ENCODE measurements around the gene SDF4.
A peak's percentile ranks its signal among the peaks of the same experiment; 100 is the strongest.

SDF4 gene, protein sequence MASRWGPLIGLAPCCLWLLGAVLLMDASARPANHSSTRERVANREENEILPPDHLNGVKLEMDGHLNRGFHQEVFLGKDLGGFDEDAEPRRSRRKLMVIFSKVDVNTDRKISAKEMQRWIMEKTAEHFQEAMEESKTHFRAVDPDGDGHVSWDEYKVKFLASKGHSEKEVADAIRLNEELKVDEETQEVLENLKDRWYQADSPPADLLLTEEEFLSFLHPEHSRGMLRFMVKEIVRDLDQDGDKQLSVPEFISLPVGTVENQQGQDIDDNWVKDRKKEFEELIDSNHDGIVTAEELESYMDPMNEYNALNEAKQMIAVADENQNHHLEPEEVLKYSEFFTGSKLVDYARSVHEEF

DNA sequence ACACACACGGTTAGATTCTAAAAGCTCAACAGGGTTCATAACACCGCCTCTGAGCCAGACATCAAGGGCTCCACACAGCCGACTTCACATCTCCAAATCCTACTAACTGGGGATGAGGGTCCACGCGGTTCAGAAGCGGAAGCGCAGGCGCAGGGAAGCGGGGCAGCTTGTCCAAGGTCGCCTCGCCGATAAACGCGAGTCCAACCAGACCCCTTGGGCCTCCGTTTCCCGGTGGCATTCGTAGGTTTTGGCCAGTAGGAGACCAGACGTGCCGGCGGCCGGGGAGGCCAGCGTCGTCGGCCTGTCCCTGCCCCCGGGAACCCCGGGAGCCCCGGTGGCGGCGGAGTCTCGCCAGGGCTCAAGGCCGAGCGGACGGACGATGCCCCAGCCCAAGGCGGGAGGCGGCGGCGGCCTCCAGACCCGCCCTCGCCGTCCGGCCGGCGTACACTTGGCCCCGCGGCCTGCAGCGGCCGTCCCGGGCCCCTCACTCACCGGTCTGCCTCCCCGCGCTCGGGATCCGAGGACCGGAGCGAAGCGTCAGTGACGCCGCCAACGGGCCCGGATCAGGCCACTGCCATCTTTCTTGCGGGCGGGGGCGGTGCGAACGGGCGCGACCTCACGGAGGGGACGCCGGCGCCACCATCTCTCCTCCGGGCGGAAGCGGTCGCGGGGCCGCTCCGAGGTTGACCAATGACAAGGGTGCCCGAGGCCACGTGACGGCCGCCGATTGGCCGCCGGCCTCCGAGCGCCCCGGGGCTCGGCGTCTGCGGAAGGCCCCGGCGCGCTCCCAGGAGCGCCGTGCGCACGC, at the start of gene SDF4:
TSS of gene SDF4 (minus strand) at position 602 of the 808 bp plus-strand sequence. CDS start 3,229 bp downstream, outside the sequence.
- DNase-seq (ENCODE audit: insufficient read length, low spot score): peak; percentile 100
- peak; percentile 89 for FAIRE-seq

DNA sequence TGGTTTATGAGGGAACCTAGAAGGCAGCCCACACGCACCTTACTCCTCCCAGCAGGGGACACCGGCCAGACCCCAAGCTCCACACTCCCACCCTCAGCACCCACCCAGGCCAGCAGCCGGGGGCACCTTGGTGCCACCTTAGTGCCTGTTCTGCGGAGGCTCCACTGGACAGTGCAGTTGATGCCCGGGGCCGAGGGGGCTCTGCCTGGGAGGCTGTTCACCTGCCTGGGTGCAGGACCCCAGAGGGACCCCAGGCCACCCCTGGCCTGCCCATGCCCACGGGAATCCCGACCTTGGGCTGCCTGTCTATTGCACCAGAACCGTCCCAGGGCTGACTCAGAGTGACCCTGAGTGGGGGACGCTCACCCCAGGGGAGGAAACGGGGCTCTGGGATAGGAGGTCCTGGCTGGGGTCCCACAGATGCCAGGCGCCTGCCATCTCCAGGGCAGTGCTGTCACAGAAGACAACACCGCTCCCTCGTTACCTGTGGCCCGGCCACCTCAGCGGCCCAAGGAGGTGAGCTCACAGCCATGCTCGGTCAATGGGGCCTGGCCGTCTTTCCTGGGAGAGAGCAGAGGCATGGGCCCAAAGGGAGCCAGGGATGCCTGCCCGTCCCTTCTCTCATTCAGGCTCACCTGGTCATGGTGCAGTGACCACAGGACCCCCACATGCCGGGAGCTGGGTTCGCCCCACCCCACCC, 49.1 kb upstream of the SDF4 start:
- no peak for FAIRE-seq
- DNase-seq (ENCODE audit: insufficient read length, low spot score): no peak

DNA sequence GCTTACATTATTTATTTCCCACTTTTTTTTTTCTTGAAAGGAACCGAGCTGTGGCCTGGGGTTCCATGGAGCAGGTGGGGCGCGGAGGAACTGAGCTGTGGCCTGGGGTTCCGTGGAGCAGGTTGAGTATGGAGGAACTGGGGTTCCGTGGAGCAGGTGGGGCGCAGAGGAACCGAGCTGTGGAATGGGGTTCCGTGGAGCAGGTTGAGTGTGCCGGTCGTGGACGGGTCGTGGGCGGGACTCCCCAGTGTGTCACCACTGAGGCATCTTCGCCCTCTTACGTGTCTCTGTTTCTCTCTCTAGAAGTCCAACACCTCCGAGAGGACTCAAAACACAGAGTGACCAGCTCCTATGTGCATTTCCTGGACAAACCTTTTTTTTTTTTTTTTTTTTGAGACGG, 47.2 kb upstream of the SDF4 start:
- DNase-seq (ENCODE audit: insufficient read length, low spot score) (no peak), FAIRE-seq (no peak)

DNA sequence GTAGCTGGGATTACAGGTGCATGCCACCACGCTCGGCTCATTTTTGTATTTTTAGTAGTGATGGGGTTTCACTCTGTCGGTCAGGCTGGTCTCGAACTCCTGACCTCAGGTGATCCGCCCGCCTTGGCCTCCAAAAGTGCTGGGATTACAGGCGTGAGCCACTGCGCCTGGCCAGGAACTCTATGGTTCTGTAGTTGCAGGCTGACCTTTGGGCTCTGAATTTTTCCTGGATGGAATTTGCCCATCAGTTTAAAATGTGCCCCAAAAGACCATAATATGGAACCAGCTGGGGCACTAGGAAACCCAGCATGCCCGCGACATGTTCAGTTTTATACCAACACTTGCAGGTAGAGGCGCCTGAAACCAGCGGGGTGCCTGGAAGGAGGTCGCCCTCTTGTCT, 46.8 kb upstream of the SDF4 start:
- no peak for FAIRE-seq
- DNase-seq (ENCODE audit: insufficient read length, low spot score): no peak

DNA sequence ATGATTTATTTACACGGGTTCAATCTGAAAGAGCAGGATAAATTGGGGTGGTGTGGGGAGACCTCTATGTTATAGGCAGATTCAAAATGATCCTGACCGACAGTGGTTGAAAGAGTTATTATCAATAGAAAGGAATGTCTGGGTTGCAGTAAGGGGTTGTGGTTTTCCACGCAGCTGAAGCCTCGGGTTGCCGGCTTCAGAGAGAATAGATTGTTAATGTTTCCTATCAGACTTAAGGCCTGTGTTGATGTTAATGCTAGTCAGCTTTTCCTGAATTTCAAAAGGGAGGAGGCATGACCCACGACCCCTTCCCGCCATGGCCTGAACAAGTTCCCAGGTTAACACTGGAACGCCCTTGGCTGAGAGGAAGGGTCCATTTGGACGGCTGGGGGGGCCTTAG, 44.0 kb upstream of the SDF4 start:
- FAIRE-seq (no peak), DNase-seq (ENCODE audit: insufficient read length, low spot score) (no peak)

DNA sequence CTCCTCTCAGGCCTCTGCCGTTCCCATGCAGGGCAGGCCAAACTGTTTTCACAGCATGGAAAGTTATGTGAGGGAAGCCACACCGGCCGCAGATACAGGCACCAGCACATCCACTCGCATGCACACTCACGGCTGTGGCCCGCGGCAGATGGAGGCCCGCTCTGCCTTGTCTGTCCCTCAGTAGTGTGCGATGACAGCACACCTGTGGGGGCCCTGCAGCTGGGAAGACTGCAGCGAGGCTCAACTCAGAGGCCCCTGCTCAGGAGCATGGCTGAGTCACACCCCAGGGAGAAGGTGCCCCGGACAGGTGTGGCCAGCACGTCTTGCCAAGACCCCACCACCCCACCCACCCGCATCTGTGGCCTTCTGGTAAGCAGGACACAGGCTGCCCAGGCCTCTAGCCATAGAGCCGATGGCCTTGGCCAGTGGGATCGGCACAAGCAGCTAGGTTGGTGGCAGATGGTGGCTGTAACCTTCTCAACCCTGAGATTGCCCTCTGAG, 43.2 kb upstream of the SDF4 start:
- FAIRE-seq (no peak), DNase-seq (ENCODE audit: insufficient read length, low spot score) (no peak)

DNA sequence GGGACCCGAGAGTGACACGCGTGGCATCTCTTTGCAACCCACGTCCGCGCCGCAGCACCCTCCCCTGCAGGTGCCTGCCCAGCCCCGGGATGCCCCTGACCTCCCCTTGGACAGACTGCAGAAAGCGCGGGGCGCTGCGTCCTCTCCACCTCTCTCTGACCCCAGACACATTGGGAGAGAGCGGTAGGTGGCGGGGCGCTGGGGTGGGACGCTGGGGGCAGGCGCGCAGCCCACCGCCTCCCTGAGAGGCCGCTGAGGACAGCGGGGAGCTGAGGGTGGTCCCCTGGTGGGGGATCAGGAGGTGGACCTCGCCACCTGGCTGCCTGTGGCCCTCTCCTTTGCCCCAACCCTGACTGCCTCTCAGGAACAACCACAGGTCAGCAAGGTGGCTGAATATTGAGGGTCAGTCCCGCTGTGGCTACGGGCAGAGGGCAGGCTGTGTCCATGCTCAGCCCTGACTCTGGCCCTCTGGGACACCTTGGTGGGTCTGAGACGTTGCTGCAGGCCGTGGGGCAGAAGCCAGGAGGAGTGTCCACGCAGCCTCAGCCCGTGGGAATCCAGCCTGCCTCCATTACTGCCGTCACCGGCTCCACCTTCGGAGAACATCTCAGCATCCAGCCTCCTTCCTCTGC, 42.6 kb upstream of the SDF4 start:
- DNase-seq (ENCODE audit: insufficient read length, low spot score): no peak
- no peak for FAIRE-seq

DNA sequence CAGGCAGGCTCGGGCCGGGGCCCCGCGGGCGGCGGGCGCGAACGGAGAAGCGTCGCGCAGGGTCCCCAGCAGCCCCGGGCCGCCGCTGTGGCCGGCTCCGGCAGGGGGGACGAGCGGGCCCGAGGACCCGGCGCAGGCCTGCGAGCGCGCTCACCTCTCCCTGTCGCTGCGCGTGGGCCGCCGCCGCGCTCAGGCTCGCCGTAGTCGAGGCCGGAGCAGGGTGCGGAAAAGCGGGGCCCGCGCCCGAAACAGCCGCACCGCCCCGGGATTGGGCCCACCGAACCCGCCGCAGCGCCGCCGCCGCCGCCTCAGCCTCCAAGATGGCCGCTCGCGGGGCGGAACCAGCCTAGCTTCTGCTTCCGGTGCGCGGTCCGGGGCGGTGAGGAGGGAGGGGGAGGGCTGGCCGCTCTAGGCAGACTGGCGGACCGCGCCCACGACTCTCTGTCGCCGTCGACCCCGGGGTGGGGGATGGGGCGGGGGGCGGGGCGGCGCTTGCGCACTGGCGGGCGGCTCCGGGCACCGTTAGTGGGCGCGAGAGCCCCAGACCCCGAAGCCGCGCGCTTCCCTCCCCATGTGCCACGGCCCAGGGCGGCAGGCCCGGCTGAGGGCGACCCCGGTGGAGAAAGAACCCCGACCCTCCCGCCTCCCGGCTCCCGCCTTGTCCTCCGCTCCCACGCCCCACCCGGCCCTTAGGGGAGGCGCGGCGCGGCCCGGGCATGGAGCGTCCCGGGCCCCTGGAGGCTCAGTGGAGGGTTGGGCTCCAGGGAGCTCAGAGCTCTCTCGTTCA, 41.9 kb upstream of the SDF4 start, which contains the start of gene UBE2J2:
TSS of gene UBE2J2 (minus strand) at position 343 of the 787 bp plus-strand sequence. CDS start 5,862 bp downstream, outside the sequence.
- FAIRE-seq (peak; percentile 72), DNase-seq (ENCODE audit: insufficient read length, low spot score) (peak; percentile 99)

DNA sequence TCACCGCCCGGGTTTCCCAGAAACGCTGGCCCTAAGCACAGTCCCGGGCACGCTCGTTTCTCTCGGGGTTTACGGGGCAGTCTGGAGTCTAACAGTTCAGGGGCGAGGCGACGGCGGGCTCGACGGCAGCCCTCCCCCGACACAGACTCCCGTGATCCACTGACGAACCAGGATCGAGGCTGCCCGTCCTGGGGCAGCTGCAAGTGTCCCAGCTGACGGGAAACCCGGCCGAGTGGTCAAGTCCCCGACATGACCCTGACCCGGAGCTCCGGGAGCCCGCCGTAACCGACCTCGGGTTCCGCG, 41.4 kb upstream of the SDF4 start:
- FAIRE-seq (no peak), DNase-seq (ENCODE audit: insufficient read length, low spot score) (no peak)

DNA sequence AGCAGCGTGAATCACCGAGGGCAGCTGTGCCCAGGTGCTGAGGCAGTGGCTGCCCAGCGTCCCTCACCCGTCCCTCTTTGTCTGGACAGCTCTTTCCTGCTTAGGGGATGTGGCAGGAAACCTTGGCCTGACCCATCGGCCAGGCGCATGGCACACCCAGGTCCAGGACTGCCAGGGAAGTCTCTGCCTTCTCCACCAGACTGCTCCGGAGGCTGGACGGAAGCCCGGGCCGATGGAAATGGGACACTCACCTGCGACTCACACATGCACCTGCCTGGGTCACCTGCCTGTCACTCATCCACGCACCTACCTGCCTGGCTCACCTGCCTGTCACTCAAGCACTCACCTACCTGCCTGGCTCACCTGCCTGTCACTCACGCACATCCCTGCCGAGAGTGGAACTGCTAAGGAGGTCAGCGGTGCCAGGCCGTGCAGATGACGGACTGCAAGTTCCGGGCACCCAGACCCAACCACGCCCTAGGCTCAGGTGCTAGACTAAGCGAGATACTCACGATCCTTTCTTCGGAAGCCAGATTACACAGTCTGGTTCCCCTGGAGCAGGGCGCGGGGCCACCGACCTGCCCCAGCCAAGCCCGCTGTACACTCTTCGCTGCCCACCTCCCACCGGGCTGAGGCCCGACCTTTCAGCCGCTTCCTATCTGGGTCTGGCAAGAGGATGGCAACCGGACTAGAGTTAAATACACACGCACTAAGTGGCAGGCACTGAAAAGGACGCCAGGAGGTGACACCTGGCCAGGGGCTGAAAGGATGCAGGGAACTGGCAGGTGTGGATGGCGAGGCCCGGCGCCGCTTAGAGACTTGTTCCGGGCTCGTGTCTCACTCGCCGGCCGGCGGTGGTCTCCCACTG, 40.8 kb upstream of the SDF4 start:
- DNase-seq (ENCODE audit: insufficient read length, low spot score) (no peak), FAIRE-seq (no peak)

DNA sequence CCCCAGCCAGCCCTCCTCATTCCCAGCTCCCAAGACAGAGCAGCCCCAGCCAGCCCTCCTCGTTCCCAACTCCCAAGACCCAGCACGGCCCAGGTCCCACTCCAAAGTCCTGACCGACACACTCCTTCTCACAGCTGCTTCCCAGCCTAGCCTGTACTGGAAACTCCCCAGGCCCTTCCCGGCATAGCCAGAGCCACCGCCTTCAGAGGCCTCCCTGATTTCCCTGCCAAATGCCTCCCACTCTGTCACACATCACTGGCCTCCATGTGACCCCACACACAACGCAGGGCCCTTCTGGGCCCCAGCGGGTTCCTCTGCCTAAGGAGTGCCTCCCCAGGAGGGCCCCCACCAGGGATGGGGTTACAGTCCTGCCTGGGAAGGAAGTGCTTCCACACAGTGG, 39.0 kb upstream of the SDF4 start:
- FAIRE-seq: no peak
- DNase-seq (ENCODE audit: insufficient read length, low spot score): no peak

DNA sequence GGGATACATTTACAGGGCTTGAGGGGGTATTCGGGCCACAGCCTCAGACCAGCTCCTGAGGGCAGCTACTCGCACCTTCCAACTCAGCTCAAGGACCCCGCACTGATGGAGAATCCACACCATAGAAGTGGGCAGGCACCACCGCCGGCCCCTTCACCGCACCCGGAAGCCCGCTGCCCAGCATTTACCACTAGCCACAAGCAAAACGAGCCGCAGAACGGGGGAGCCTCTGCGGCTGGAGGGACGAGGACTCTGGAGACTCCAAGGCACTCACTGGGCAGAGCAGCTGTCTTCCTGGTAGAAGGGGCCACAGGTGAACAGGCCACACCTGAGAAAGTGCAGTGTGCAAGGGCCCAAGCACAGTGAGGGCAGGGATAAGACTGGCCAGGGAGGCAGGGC, 36.5 kb upstream of the SDF4 start:
- DNase-seq (ENCODE audit: insufficient read length, low spot score) (no peak), FAIRE-seq (no peak)

DNA sequence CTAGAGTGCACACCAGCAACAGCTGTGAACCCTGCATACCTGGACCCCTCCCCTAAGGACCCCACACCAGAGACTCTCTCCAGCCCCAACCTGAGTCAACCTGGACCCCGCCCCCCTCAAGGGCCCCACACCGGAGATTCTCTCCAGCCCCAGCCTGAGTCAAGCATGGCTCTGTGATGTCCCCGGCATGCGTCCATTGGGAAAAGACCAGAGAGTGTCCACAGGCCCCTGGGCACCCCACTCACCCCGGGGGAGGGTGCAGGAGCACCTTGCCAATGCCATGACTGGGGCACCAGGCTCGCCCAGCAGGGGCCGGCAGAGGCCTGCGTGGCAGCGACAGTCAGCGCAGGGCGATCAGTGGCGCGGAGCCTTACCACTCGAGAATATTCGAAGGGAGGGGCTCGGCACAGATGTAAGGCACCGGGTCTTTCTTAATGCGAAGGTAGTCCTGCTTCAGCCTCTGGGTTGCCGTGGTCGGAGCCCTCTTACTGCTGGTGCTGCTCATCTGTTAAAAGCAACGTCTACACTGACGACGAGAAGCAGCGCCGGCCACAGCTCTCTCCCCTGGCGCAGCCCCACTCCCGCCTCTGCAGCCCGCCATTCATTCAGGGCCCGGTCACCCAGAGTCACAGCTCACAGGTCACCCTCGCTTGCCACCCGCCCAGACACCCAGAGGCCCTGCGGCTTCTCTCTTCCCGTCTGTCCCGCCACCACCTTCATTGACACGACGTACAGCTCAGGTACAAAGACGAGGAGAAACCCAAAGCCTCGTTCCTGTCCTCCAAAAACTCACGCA, 35.9 kb upstream of the SDF4 start:
- no peak for FAIRE-seq
- no peak for DNase-seq (ENCODE audit: insufficient read length, low spot score)

DNA sequence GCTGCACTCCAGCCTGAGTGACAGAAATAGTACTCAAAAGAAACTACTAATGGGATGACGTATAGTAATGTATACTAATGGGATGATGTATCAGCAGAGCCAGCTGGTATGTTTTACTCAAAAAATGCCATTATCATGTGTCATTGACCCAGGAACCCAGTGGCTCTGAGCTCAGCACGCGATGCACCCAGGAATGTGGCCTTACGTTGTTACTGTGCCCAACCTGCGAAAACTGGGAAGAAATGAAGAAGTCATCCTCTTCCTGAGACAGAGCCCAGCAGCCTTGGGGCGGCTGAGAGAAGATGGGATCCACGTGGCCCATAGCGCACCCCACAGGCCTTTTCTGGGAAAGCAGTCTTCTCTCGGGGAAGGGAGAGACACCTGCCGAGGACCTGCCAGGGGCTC, 33.1 kb upstream of the SDF4 start:
- DNase-seq (ENCODE audit: insufficient read length, low spot score) (no peak), FAIRE-seq (no peak)

DNA sequence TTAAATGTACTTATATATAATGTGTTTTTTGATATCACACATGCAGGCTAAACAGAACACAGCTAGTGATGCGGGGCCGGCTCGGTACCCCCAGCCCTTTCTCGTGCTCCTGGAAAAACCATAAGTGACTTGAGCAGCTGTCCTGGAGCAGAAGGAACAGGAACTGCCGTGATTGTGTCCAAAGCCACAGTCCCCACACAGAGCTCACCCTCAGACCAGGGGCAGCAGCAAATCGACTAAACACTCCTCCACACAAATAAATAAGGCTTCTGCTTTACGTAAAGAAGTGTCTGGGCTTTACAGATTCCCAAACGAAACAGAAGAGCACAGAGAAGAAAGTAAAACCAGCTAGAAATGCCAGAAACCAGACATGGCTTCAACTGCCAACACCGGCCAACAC, 32.2 kb upstream of the SDF4 start:
- DNase-seq (ENCODE audit: insufficient read length, low spot score) (no peak), FAIRE-seq (no peak)

DNA sequence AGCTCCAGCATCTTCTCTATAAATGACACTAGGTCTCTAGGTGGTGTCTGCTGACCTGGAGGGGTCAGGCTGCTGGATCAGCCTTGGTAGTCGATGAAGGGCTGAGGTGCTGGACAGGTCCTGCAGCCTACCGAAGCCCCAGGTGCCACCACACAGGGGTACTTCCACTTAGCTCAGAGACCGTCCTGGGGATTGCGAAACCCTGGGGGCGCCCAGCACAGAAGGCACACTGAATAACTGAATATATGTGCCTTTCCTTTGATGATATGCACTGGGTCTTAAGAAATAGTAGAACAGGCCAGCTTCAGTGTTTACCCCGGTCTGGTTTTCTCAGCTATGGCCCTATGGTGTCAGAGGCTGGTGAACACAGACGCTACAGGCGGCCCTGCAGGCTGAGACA, 31.0 kb upstream of the SDF4 start:
- FAIRE-seq (no peak), DNase-seq (ENCODE audit: insufficient read length, low spot score) (no peak)

DNA sequence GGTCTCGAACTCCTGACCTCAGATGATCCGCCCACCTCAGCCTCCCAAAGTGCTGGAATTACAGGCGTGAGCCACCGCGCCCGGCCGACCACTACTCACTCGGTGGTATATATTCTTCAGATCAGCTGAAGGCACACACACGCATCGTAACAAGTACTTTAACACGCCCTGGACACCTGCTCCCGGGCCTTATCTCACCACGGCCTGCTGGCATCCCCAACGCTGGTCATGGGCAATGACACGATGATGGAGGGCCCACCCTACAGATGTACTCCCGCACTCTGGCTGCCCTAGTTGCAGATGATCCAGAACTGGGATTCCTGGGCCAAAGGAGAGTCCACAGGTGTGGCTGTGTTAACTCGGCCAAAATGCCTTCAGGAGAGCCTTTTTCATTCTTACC, 30.3 kb upstream of the SDF4 start:
- FAIRE-seq: no peak

DNA sequence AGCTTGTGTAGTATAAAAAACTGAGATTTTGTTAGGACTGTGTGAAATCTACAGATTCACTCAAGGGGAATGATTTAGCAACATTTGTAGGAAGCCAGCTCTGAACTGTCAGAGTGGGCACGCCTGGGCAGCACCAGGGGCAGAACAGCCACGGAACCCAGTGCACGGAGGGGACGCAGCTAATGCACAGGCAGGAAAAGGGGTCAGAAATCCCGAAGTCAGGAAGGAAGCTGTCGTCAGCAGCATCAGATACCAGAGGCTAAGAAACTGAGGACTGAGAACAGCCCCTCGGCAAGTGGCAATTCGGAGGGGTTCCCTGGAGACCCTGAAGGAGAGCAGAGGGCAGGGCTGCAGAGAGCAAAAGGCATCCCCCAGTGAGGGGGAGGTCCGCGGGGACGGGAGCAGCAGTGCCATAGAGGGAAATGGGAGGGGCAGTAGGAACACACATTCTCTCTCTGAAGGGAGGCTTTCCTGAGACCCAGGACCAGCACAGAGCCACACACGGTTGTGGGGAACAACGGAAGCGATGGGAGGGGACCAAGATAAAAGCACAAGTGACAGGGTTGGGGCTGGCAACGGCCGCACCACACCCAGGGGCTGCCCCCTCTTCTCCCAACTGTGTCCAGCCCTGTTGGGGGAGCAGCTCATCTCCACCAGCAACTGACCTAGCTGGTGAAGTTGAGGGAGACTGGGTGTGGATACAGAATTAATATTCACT, 29.2 kb upstream of the SDF4 start:
- FAIRE-seq (no peak), DNase-seq (ENCODE audit: insufficient read length, low spot score) (no peak)

More for the DNA sequence above, 30.3 kb upstream of the SDF4 start:
- no peak for DNase-seq (ENCODE audit: insufficient read length, low spot score)

Data from GM19239 (cell line).